Activated CD4-positive, alpha-beta memory T cell treated with anti-CD3 and anti-CD28 coated beads, Interleukin-2, amount 10 ng/mL, durations not matched to agents 7 days and 5 days (primary cell): Measurements from ENCODE around the gene MGST2. TPM values are rescaled to one million over a fixed set of nuclear protein-coding genes. Genes with fewer than 3 reads are reported as not detected.
"Not testable (repeated sequence)": the region's sequence is repeated elsewhere in the genome, so short reads cannot be mapped to it uniquely, and the experiment has no call there.

Experiments used
- CTCF ChIA-PET: fragments of 350-600 bp; sonication (Branson Sonifier 250); formaldehyde crosslinking; loops from one replicate; lab custom pipeline; 2021; ENCODE audit warnings: antibody characterized with exemption, inconsistent platforms; lab: Charles Lee
- POLR2A ChIA-PET: fragments of 350-600 bp; sonication (Branson Sonifier 250); formaldehyde crosslinking; loops from one replicate; lab custom pipeline; 2021; ENCODE audit warnings: antibody characterized with exemption; lab: Charles Lee
- DNase-seq: peaks from one replicate; pipeline ENCODE4 v3.0.0-alpha.2; 2020
- H3K27ac Mint-ChIP-seq: one replicate; pipeline ENCODE4 v1.8.0; 2021; ENCODE audit warnings: mild to moderate bottlenecking, mixed read lengths
- H3K27me3 Mint-ChIP-seq: one replicate; pipeline ENCODE4 v1.8.0; 2021; ENCODE audit warnings: mixed read lengths
- H3K36me3 Mint-ChIP-seq: one replicate; pipeline ENCODE4 v1.8.0; 2021; ENCODE audit warnings: low read depth, mixed read lengths
- H3K4me1 Mint-ChIP-seq: one replicate; pipeline ENCODE4 v1.8.0; 2021; ENCODE audit warnings: mixed read lengths
- H3K4me3 Mint-ChIP-seq: one replicate; pipeline ENCODE4 v1.8.0; 2021; ENCODE audit warnings: mild to moderate bottlenecking, mixed read lengths
- H3K9me3 Mint-ChIP-seq: one replicate; pipeline ENCODE4 v1.8.0; 2021; ENCODE audit warnings: mixed read lengths
- total RNA-seq, 2 experiments: library from RNA; stranded (reverse); gene quantifications; one replicate each; pipeline ENCODE4 v1.2.3, GENCODE V29; 2021

Gene MGST2
- total RNA-seq, 2 experiments from 2014 or later = 24.5 to 27.9 TPM

DNA sequence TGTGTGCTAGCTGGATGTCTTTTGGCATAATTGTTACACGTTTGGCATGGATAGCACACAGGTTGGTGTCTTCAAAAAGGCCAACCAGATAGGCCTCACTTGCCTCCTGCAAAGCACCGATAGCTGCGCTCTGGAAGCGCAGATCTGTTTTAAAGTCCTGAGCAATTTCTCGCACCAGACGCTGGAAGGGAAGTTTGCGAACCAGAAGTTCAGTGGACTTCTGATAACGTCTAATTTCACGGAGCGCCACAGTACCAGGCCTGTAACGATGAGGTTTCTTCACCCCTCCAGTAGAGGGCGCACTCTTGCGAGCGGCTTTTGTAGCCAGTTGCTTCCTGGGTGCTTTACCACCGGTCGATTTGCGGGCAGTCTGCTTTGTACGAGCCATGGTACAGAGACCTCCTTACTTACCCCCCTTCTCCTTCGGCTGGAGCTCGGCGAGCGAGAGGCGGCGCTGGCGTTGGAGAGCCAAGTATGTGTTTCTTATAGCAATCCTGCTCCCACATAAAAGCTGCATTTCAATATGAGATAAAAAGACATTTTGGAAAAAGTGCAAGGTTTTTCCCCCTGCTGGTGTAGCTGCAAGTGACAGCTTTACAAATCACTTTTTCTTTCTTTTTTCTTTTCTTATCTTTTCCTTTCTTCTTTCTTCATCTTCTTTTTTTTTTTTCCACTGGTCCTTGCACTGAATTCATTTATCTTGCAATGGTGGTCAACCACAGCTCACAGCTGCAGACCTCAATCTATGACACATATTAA is 32.7 kb downstream of the MGST2 start:
- H3K9me3 Mint-ChIP-seq, H3K4me3 Mint-ChIP-seq, H3K4me1 Mint-ChIP-seq, DNase-seq, POLR2A ChIA-PET, H3K36me3 Mint-ChIP-seq, H3K27me3 Mint-ChIP-seq, H3K27ac Mint-ChIP-seq: not testable (repeated sequence)
- CTCF ChIA-PET = interaction anchor here (0.7 to 2.5 kb wide), 7 partner anchors 16 to 95 kb away, joined by 3 to 10 read pairs (median 4); no protein-coding TSS in a partner anchor

DNA sequence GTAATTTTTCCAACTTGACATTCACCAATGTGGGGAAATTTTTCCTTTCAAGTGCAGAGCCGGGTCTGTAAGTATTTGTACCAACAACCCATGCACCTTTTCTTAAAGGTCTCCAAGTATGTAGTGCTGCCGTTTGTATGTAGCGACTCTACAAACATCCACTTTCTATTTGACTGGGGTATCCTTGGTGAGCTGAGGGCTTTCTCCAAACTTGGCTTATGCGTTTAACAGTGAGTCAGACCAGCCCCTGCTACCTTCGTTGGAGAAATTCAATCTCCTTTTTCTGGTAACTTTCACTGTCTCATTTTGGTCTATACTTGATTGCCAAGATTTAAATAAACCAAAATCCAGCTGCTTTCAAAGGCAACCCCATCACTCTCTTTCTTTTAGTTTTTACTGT is 34.9 kb downstream of the MGST2 start:
- no peak for DNase-seq
- CTCF ChIA-PET = no interaction called here
- H3K9me3 Mint-ChIP-seq = no peaks in the 10 kb centered on the region
- no peak overlapping the region for H3K27ac Mint-ChIP-seq
- no peaks in the 10 kb centered on the region for H3K27me3 Mint-ChIP-seq
- H3K4me1 Mint-ChIP-seq = peaks cover 5% of the 10 kb centered on the region
- peaks cover 17% of the 10 kb centered on the region for H3K36me3 Mint-ChIP-seq
- POLR2A ChIA-PET = no interaction called here
- H3K4me3 Mint-ChIP-seq = no peak overlapping the region

DNA sequence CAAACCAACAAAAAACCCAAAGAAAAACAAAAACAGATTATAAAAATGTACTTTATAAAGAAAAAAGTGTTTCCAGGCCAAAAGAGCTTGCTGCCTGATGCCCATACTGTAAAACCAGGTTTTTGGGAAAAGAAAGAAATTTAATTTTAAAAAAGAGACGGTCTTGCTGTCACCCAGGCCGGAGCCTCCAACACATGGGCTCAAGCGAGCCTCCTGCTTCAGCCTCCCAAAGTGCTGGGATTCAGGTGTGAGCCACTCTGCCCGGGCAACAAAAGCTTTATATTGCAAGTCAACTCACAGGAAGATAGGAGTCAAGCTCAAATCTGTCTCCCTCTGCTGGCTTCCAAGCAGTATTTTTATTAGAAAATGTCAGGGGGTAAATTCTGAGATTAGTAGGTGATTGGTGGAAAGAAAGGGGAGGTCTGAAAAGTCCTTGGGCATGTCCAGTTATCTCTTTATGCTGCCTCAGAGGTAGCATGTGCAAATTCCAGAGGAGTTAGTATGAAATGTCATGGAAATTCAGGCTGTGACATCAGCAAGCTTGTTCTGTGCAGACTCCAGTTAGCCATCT is 39.4 kb downstream of the MGST2 start:
- ChIA-PET CTCF (interaction anchor here (0.8 to 1.5 kb wide), 5 partner anchors 13 to 56 kb away, joined by 3 to 12 read pairs (median 4); partner anchors contain the start of gene MGST2), POLR2A (interaction anchor here (0.5 kb wide), 1 partner anchor 214 kb away, joined by 3 read pairs; no protein-coding TSS in a partner anchor)
- Mint-ChIP-seq H3K27ac (no peak overlapping the region), H3K9me3 (no peaks in the 10 kb centered on the region), H3K27me3 (no peaks in the 10 kb centered on the region), H3K4me3 (no peak overlapping the region), H3K4me1 (peaks cover 5% of the 10 kb centered on the region), H3K36me3 (peaks cover 18% of the 10 kb centered on the region)
- DNase-seq = no peak

DNA sequence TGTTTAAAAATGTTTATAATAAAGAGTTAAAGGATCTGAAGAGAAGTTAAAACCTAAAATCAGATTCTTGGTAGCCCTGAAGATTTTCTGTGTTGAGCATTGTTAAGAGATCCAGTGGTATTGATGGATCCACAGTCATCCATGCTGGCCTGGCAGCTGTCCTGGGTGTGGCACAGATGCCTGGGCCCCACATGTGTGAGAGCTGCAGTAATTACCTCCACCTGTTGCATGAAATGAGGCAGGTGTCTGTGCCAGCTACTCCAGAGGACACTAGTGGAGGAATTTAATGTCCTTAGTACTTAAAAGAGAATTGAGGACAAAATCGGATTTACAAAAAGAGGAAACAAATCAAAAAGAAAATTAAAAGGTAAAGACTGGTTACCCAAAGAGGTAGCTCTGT is 44.0 kb downstream of the MGST2 start:
- ChIA-PET CTCF (no interaction called here), POLR2A (no interaction called here)
- H3K4me3 Mint-ChIP-seq = no peak overlapping the region
- peaks cover 9% of the 10 kb centered on the region for H3K36me3 Mint-ChIP-seq
- H3K4me1 Mint-ChIP-seq = no peaks in the 10 kb centered on the region
- no peak for DNase-seq
- H3K27ac Mint-ChIP-seq = no peak overlapping the region
- peaks cover 2% of the 10 kb centered on the region for H3K27me3 Mint-ChIP-seq
- H3K9me3 Mint-ChIP-seq = no peaks in the 10 kb centered on the region

DNA sequence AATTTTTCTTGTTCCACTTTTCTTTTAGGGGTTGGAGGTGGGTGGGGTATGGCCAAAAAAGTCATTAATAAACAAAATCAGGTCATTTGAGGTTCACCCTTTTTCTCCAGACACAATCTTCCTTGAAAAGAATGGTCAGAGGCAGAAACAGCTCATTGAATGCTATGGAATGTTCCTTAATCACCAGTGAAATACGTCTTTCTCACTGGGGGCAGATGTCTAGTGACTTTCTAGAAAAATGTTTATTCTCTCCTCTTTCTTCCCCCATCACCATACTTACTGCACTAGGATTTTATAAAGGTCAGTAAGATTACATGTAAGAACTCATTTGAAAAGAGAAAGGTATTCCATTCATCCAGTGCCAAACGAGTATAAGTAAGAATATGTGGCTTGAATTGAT is 44.5 kb downstream of the MGST2 start:
- ChIA-PET POLR2A (no interaction called here), CTCF (no interaction called here)
- Mint-ChIP-seq H3K36me3 (peaks cover 9% of the 10 kb centered on the region), H3K27ac (no peak overlapping the region), H3K27me3 (peaks cover 2% of the 10 kb centered on the region), H3K4me1 (no peaks in the 10 kb centered on the region), H3K4me3 (no peak overlapping the region), H3K9me3 (no peaks in the 10 kb centered on the region)
- DNase-seq = no peak

DNA sequence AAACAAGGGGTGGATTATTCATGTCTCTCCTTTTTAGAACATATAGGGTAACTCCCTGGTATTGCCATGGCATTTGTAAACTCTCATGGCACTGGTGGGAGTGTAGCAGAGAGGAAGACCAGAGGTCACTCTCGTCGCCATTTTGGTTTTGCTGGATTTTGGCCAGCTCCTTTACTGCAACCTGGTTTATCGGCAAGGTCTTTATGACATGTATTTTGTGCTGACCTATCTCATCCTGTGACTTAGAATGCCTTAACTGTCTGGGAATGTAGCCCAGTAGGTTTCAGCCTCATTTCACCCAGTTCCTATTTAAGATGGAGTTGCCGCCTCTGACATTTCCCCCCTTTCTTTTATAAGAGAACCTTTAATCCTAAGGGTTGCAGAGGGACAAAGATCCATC is 45.8 kb downstream of the MGST2 start:
- CTCF ChIA-PET = no interaction called here
- Mint-ChIP-seq H3K27ac (no peak overlapping the region), H3K36me3 (no peaks in the 10 kb centered on the region), H3K4me3 (no peak overlapping the region), H3K27me3 (peaks cover 2% of the 10 kb centered on the region), H3K4me1 (no peaks in the 10 kb centered on the region), H3K9me3 (no peaks in the 10 kb centered on the region)
- POLR2A ChIA-PET = no interaction called here
- DNase-seq = no peak

DNA sequence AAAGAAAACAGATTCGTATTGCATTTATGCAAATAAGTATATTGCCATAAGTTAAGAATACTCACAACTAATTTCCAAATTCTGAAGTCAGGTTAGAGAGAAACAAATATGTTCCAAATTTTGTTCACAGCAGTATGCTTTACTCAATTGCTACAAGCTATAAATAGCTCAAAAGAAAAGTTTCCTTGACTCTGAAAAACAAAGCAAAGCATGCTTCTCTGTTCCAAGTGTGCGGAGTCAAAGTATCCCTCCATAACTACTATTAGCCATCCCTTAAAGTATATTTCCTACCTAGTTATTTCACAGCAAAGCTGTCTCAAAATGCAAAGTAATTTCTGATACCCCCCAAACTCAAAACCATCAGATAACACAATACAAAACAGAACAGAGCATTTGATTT is 47.3 kb downstream of the MGST2 start:
- Mint-ChIP-seq H3K27ac (no peak overlapping the region), H3K4me1 (peaks cover 3% of the 10 kb centered on the region), H3K36me3 (no peaks in the 10 kb centered on the region), H3K4me3 (no peak overlapping the region), H3K27me3 (peaks cover 2% of the 10 kb centered on the region), H3K9me3 (no peaks in the 10 kb centered on the region)
- POLR2A ChIA-PET = no interaction called here
- CTCF ChIA-PET = interaction anchor here (0.8 kb wide), 1 partner anchor 93 kb away, joined by 3 read pairs; no protein-coding TSS in a partner anchor
- DNase-seq = no peak

DNA sequence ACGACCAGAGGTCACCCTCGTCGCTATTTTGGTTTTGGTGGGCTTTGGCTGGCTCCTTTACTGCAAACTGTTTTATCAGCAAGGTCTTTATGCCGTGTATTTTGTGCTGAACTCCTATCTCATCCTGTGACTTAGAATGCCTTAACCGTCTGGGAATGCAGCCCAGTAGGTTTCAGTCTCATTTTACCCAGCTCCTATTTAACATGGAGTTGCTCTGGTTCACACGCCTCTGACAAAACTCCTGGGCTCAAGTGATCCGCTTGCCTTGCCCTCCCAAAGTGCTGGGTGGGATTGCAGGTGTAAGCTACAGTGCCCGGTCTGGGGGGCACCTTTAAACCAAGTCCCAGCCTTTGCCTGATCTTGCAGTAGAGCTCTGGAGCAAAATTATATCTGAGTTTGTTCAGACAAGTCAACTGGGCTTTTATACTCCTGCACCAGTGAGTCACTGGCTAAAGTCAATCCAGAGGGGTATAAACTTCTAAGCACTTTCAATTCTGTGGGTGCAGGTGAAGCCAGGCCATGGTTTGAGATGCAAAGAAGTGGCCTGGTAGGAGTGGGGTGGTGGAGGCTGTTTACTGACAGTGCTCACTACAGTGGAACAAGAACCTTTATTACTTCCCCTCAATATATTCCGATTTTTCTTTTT is 50.2 kb downstream of the MGST2 start:
- Mint-ChIP-seq H3K36me3 (no peaks in the 10 kb centered on the region), H3K27ac (no peak overlapping the region), H3K9me3 (no peaks in the 10 kb centered on the region), H3K4me3 (no peak overlapping the region), H3K27me3 (peaks cover 2% of the 10 kb centered on the region), H3K4me1 (peaks cover 3% of the 10 kb centered on the region)
- ChIA-PET CTCF (no interaction called here), POLR2A (no interaction called here)
- DNase-seq = no peak

DNA sequence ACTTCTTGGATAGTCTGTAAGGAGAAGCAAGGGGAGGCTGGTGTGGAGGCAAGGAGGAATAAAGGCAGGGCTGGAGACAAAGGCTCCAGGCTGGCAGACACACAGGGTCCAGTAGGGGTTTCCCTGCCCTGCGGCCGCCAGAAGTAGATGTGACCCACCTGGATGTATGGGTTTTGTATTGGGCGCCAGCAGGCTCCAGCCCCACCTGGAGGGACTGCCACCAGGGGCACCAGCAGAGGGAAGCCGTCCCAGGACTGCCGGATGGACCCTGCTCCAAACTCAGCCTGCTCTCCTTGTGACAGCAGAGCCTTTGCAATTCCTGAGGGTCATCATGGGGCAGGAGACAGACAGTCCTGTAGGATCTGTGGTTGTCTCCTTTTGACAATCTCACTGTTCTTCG is 52.7 kb downstream of the MGST2 start:
- Mint-ChIP-seq H3K36me3 (no peaks in the 10 kb centered on the region), H3K9me3 (no peaks in the 10 kb centered on the region), H3K4me3 (no peak overlapping the region), H3K4me1 (peaks cover 3% of the 10 kb centered on the region), H3K27me3 (peaks cover 2% of the 10 kb centered on the region), H3K27ac (no peak overlapping the region)
- no peak for DNase-seq
- CTCF ChIA-PET = no interaction called here
- POLR2A ChIA-PET = no interaction called here

DNA sequence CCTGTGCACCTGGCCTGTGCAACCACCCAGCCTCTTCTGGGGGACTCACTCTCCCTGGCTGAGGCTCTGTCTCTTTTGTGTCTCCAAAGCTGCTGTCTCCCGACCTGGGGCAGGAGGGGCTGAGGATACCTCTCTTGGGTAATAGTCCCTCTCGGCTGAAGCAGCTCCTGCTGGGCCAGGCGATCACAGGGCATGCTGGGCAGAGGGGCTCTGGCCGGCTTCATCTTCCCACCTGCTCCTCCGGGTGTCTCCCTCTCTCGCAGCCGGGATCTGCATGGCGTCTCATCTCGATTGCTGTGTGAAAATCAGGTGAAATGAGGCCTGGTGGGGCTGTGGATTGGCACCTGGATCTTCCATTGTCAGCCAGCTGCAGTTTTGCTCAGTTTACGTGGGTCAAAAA is 53.2 kb downstream of the MGST2 start:
- H3K27me3 Mint-ChIP-seq = no peaks in the 10 kb centered on the region
- no peaks in the 10 kb centered on the region for H3K9me3 Mint-ChIP-seq
- H3K36me3 Mint-ChIP-seq = no peaks in the 10 kb centered on the region
- peaks cover 3% of the 10 kb centered on the region for H3K4me1 Mint-ChIP-seq
- CTCF ChIA-PET = no interaction called here
- DNase-seq = no peak
- no peak overlapping the region for H3K27ac Mint-ChIP-seq
- no peak overlapping the region for H3K4me3 Mint-ChIP-seq
- POLR2A ChIA-PET = no interaction called here

DNA sequence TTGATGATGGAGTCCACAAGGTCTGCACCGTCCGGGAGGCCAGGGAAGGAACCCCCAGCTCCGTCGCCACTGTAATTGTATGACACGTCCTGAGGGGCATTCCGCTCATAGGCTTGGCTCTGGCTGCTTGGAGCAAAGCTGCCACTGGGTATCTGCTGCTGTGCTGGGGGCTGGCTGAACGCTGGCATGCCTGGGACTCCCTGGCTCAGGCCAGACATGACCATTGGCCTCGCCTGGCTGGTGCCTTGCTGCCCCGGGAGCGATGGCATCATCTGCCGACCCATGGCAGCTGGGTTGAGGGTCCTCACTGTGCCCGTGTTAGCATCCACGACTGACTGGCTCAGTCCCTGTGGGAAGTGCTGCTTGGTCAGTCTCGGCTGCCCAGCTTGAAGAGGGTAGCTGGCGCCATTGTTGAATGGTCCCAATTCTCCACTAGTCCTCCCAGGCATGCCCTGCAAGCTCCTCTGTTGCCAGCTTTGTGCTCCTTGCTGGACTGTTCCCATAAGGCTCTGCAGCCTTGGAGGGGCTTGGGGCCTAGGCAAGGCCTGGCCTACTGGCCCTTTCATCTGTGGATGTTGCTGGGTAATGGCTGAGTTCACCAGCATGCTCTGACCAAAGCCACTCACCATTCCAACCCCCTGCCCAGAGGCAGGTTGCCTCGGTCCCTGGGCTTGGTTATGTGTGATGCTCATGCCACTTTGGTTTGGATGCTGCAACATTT is 53.9 kb downstream of the MGST2 start:
- POLR2A ChIA-PET = no interaction called here

DNA sequence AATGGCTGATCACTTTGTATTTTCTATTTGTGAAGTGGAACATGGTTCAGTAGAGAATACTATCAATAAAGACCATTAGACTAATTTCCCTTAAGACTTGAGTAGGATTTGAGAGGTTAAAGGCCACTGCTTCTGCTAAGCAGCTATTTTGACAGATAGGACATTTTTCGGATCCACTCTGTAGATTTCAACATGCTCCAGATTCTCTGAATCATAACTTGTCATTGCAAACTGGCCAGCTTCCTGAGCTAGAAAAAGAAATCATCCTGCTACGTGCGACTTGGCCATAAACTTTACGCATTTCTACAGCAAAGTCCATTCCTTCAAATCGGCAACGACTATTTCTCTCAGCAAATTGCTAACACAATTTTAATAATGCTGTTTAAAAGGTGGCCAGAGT is 55.2 kb downstream of the MGST2 start:
- Mint-ChIP-seq H3K36me3 (no peaks in the 10 kb centered on the region), H3K4me1 (peaks cover 3% of the 10 kb centered on the region), H3K27me3 (no peaks in the 10 kb centered on the region), H3K4me3 (no peak overlapping the region), H3K27ac (no peak overlapping the region), H3K9me3 (no peaks in the 10 kb centered on the region)
- no peak for DNase-seq
- POLR2A ChIA-PET = no interaction called here
- CTCF ChIA-PET = no interaction called here

More for the DNA sequence above, 53.9 kb downstream of the MGST2 start:
- Mint-ChIP-seq H3K4me3 (no peak overlapping the region), H3K4me1 (peaks cover 3% of the 10 kb centered on the region), H3K9me3 (no peaks in the 10 kb centered on the region), H3K27ac (no peak overlapping the region), H3K36me3 (no peaks in the 10 kb centered on the region), H3K27me3 (no peaks in the 10 kb centered on the region)
- no peak for DNase-seq
- CTCF ChIA-PET = no interaction called here

DNA sequence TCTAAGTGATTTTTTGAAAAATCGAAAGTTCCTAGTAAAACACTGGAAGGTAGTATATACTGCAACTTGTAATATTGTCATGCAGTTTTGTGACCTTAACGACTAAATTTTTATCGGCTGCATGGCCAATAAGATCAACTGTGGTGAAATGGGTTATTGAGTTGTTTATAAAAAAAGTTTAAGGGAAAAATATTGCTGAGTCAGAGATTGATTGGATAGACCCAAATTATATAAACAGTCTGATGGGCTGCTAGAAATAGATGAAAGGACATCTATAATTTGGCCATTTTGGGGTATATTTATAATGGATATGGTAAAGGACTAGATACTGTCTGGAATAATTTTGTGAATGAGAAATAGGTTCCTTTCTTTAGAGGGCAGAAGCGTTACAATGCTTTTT is 56.2 kb downstream of the MGST2 start:
- H3K4me3 Mint-ChIP-seq = no peak overlapping the region
- H3K27me3 Mint-ChIP-seq = no peaks in the 10 kb centered on the region
- CTCF ChIA-PET = no interaction called here
- no peaks in the 10 kb centered on the region for H3K36me3 Mint-ChIP-seq
- POLR2A ChIA-PET = no interaction called here
- peaks cover 3% of the 10 kb centered on the region for H3K4me1 Mint-ChIP-seq
- no peaks in the 10 kb centered on the region for H3K9me3 Mint-ChIP-seq
- no peak for DNase-seq
- H3K27ac Mint-ChIP-seq = no peak overlapping the region
